ENCODE data around the gene ARV1. TPM values are rescaled to one million over a fixed set of nuclear protein-coding genes. Genes with fewer than 3 reads are reported as not detected.

ARV1 gene
- total RNA-seq, 4 donors from 2014 or later: 7.1 to 37.3 (median 18.4) TPM

DNA sequence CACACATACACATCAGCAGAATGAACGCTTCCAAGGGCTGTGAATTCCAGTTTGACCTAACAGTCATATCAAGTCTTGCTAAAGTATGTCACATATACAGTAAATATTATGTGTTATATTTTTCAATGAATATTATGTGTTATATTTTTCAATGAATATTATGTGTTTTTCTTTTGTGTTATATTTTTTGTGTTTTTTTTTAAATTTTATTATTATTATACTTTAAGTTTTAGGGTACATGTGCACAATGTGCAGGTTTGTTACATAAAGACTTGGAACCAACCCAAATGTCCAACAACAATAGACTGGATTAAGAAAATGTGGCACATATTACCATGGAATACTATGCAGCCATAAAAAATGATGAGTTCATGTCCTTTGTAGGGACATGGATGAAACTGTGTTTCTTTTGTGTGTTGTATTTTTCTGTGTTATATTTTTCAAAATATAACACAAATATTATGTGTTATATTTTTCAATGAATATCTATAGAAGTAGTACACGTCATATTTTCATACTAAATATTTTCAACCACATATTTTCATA lies 35.8 kb upstream of the ARV1 start:
- H3K4me3 ChIP-seq: no peak overlapping the region
- in situ Hi-C loops (cut with MboI; ENCODE audit: low pct_ligation_motif_present in 1 of 4, low pct_unique_long_range_greater_than_20kb in 1 of 4, low sequenced_read_pairs in 3 of 4): no loop called here
- H3K4me1 ChIP-seq: peaks cover 0 to 21% (median 6%) of the 10 kb centered on the region in 4 donors
- intact Hi-C loops (cut with DNase I; ENCODE audit: low total_unique reads): no loop called here
- no peaks in the 10 kb centered on the region for H3K27me3 ChIP-seq
- peaks cover 0 to 21% (median 6%) of the 10 kb centered on the region in 4 donors for H3K36me3 ChIP-seq
- H3K27ac ChIP-seq: no peak overlapping the region
- 96 to 97% methylated on average over 2 of the region's 2 CpGs for WGBS, 2 donors (ENCODE audit: low coverage in 1 of 2)
- no peaks in the 10 kb centered on the region for H3K9me3 ChIP-seq
- TF ChIP-seq POLR2AphosphoS5 (IDR thresholded peaks at IDR 0.05) (no peak), POLR2A (IDR thresholded peaks at IDR 0.05) (no peak), EP300 (IDR thresholded peaks at IDR 0.05; ENCODE audit: low read depth) (no peak)
- TF ChIP-seq, protein P1, sequence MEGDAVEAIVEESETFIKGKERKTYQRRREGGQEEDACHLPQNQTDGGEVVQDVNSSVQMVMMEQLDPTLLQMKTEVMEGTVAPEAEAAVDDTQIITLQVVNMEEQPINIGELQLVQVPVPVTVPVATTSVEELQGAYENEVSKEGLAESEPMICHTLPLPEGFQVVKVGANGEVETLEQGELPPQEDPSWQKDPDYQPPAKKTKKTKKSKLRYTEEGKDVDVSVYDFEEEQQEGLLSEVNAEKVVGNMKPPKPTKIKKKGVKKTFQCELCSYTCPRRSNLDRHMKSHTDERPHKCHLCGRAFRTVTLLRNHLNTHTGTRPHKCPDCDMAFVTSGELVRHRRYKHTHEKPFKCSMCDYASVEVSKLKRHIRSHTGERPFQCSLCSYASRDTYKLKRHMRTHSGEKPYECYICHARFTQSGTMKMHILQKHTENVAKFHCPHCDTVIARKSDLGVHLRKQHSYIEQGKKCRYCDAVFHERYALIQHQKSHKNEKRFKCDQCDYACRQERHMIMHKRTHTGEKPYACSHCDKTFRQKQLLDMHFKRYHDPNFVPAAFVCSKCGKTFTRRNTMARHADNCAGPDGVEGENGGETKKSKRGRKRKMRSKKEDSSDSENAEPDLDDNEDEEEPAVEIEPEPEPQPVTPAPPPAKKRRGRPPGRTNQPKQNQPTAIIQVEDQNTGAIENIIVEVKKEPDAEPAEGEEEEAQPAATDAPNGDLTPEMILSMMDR (IDR thresholded peaks at IDR 0.05): no peak
- no peak for DNase-seq

DNA sequence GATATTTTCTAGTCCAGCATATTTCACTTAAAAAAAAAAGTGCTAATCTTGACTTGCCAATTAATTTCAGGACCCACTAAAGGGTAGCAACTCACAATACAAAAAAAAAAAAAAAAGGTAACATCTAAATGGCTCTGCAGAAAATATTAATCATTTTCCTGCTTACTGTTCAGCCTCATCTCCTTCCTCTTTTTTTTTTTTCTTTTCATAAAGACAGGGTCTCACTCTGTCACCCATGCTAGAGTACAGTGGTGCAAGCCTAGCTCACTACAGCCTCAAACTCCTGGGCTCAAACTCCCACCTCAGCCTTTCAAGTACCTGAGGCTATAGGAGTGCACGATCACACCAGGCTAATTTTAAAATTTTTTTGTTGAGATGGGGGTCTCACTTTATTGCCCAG lies 30.6 kb upstream of the ARV1 start:
- TF ChIP-seq POLR2A (IDR thresholded peaks at IDR 0.05) (no peak), POLR2AphosphoS5 (IDR thresholded peaks at IDR 0.05) (no peak), EP300 (IDR thresholded peaks at IDR 0.05; ENCODE audit: low read depth) (no peak)
- TF ChIP-seq, protein P1 (IDR thresholded peaks at IDR 0.05): no peak
- H3K9me3 ChIP-seq: no peaks in the 10 kb centered on the region

DNA sequence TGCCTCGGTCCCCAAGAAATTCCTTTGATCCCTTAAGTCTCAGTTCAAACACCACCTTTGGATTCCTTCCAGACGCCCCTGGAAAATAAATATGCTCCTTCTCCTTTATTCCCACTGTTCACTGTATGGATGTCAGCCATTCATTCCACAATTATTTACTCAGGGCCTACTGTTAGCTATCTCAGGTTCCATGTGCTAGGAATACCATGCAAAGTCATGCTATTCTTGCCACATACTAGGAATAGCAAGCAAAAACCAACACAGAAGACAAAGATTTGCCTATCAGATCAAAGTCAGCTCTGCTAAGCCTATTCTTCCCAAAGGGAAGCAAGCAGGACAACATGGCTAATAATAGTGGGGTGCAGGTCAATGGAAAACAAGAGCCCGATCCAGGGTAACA lies 30.0 kb upstream of the ARV1 start:
- in situ Hi-C loops (cut with MboI; ENCODE audit: low pct_ligation_motif_present in 1 of 4, low pct_unique_long_range_greater_than_20kb in 1 of 4, low sequenced_read_pairs in 3 of 4) (no loop called here), intact Hi-C loops (cut with DNase I; ENCODE audit: low total_unique reads) (no loop called here)
- no peaks in the 10 kb centered on the region for H3K9me3 ChIP-seq
- no peaks in the 10 kb centered on the region for H3K4me1 ChIP-seq
- H3K4me3 ChIP-seq: no peak overlapping the region
- 93% methylated on average over 3 of the region's 3 CpGs; no CpG with 5 or more reads in 1 of the 2 donors for WGBS, 2 donors (ENCODE audit: low coverage in 1 of 2)
- TF ChIP-seq EP300 (IDR thresholded peaks at IDR 0.05; ENCODE audit: low read depth) (no peak), POLR2AphosphoS5 (IDR thresholded peaks at IDR 0.05) (no peak), POLR2A (IDR thresholded peaks at IDR 0.05) (no peak)
- TF ChIP-seq, protein P1 (IDR thresholded peaks at IDR 0.05): no peak
- peaks cover 0 to 19% (median 0%) of the 10 kb centered on the region in 4 donors for H3K36me3 ChIP-seq
- no peak overlapping the region for H3K27ac ChIP-seq
- no peaks in the 10 kb centered on the region for H3K27me3 ChIP-seq
- no peak for DNase-seq

More for the DNA sequence above, 30.6 kb upstream of the ARV1 start:
- intact Hi-C loops (cut with DNase I; ENCODE audit: low total_unique reads) (no loop called here), in situ Hi-C loops (cut with MboI; ENCODE audit: low pct_ligation_motif_present in 1 of 4, low pct_unique_long_range_greater_than_20kb in 1 of 4, low sequenced_read_pairs in 3 of 4) (no loop called here)
- H3K27me3 ChIP-seq: no peaks in the 10 kb centered on the region
- peaks cover 0 to 22% (median 3%) of the 10 kb centered on the region in 4 donors for H3K36me3 ChIP-seq
- no peaks in the 10 kb centered on the region for H3K4me1 ChIP-seq
- no peak overlapping the region for H3K27ac ChIP-seq
- 92 to 100% methylated on average over 1 of the region's 1 CpG for WGBS, 2 donors (ENCODE audit: low coverage in 1 of 2)
- no peak for DNase-seq
- H3K4me3 ChIP-seq: no peak overlapping the region

DNA sequence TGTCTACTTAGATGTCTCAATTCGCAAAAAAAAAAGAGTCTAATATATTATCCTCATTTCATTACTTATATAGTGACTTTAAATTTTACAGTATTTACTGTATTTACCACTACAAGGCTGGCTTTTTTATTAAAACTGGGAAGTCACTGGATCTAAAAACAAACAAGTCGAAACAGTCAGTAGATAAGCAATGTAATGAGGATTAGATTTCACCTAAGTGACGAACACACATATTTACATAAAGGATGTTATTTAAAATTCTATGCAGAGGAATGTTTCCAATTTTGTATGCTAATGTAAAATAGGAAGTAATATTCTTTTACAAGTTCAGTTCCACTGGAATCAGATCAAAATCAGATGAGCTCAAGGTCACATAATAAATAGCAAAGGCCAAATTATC lies 28.5 kb upstream of the ARV1 start:
- no peak overlapping the region for H3K27ac ChIP-seq
- H3K9me3 ChIP-seq: no peaks in the 10 kb centered on the region
- H3K4me1 ChIP-seq: no peaks in the 10 kb centered on the region
- DNase-seq: no peak
- peaks cover 0 to 9% (median under 1%) of the 10 kb centered on the region in 4 donors for H3K36me3 ChIP-seq
- in situ Hi-C loops (cut with MboI; ENCODE audit: low pct_ligation_motif_present in 1 of 4, low pct_unique_long_range_greater_than_20kb in 1 of 4, low sequenced_read_pairs in 3 of 4) (no loop called here), intact Hi-C loops (cut with DNase I; ENCODE audit: low total_unique reads) (no loop called here)
- H3K27me3 ChIP-seq: no peaks in the 10 kb centered on the region
- TF ChIP-seq POLR2A (IDR thresholded peaks at IDR 0.05) (no peak), POLR2AphosphoS5 (IDR thresholded peaks at IDR 0.05) (no peak), EP300 (IDR thresholded peaks at IDR 0.05; ENCODE audit: low read depth) (no peak)
- TF ChIP-seq, protein P1 (IDR thresholded peaks at IDR 0.05): no peak
- no peak overlapping the region for H3K4me3 ChIP-seq
- 72 to 94% methylated on average over 3 of the region's 3 CpGs for WGBS, 2 donors (ENCODE audit: low coverage in 1 of 2)
